Upper lobe of left lung (tissue), 6 donors: ENCODE data around the gene CRYZL1. TPM values are rescaled to one million over a fixed set of nuclear protein-coding genes. Genes with fewer than 3 reads are reported as not detected.

Source experiments
- ATAC-seq, 2 donors: fragments of 200-7000 bp; cut with Tn5 transposase; one replicate each; pipeline ENCODE4 v1.9.1; 2022; ENCODE audit warnings: mild to moderate bottlenecking in 2 of 2, moderate library complexity in 2 of 2; ENCODE audit not compliant: low FRiP score in 2 of 2
- DNase-seq, 2 donors: peaks; one replicate each; pipeline ENCODE4 v3.0.0-alpha.2; 2019 to 2020
- H3K27ac ChIP-seq, 4 donors: fragments of 200-600 bp; sonication (generic); one replicate each; pipeline ENCODE4 v1.5.1; 2016 to 2019
- H3K27me3 ChIP-seq, 4 donors: fragments of 200-600 bp; sonication (generic); one replicate each; pipeline ENCODE4 v1.5.1; 2017 to 2019
- H3K36me3 ChIP-seq, 4 donors: fragments of 200-600 bp; sonication (generic); one replicate each; pipeline ENCODE4 v1.5.1; 2016 to 2019
- H3K4me1 ChIP-seq, 4 donors: fragments of 200-600 bp; sonication (generic); one replicate each; pipeline ENCODE4 v1.5.1; 2018 to 2019
- H3K4me3 ChIP-seq, 4 donors: fragments of 200-600 bp; sonication (generic); one replicate each; pipeline ENCODE4 v1.5.1; 2017 to 2019; ENCODE audit warnings: mild to moderate bottlenecking in 2 of 4, moderate library complexity in 1 of 4
- H3K9me3 ChIP-seq, 4 donors: fragments of 200-600 bp; sonication (generic); one replicate each; pipeline ENCODE4 v1.5.1; 2018 to 2019
- CTCF ChIP-seq, 6 experiments: fragments of 450-650 bp in 4 of 6; fragments of 200-600 bp in 2 of 6; sonication (generic) in 2 of 6; IDR thresholded peaks; one replicate each; pipeline ENCODE4 v1.5.1; 2016 to 2019; ENCODE audit warnings: antibody characterized with exemption in 6 of 6
- EP300 ChIP-seq, 4 donors: sonication (generic); formaldehyde crosslinking; IDR thresholded peaks; one replicate each; pipeline ENCODE4 v1.5.1; 2017; ENCODE audit warnings: antibody characterized with exemption in 4 of 4, control low read depth in 2 of 4
- POLR2A ChIP-seq, 4 donors: fragments of 450-650 bp; IDR thresholded peaks; one replicate each; pipeline ENCODE4 v1.5.1; 2016 to 2017; ENCODE audit warnings: antibody characterized with exemption in 4 of 4, mild to moderate bottlenecking in 2 of 4
- POLR2AphosphoS5 ChIP-seq, 2 donors: sonication (generic); formaldehyde crosslinking; IDR thresholded peaks; one replicate each; pipeline ENCODE4 v1.5.1; 2017; ENCODE audit warnings: antibody characterized with exemption in 2 of 2
- WGBS, 2 donors: methylation state at CpG; one replicate each; pipeline ENCODE4 v1.1.5; 2017 to 2018; 5-methylcytosine and 5-hydroxymethylcytosine counted together
- total RNA-seq, 6 donors: library from RNA; depleted of rRNA in 4 of 6; stranded (reverse); fragments of >200 nt in 4 of 6; gene quantifications; one replicate each; pipeline versions ENCODE4 v1.1.0 to v1.2.1, GENCODE V29; 2016 to 2021
- donor health status: DM: no; HTN: no; CAD: no; lungs with moderate emphysema.
- donor health status: DM: no; HTN: yes; CAD: no; lungs with severe emphysema.

The CRYZL1 gene
- total RNA-seq, 6 donors from 2014 or later: 20.2 to 80.7 (median 31.7) TPM

- no peak for TF ChIP-seq CTCF (IDR thresholded peaks at IDR 0.05)
- DNase-seq (no peak), ATAC-seq (no peak)
- H3K27ac ChIP-seq: peak overlapping the region in 1 of 4 donors; percentile 10
- H3K27me3 ChIP-seq: no peaks in the 10 kb centered on the region
- peaks cover 43 to 93% (median 49%) of the 10 kb centered on the region in 4 donors for H3K36me3 ChIP-seq
- peaks cover 5 to 7% (median 6%) of the 10 kb centered on the region in 4 donors for H3K4me1 ChIP-seq
- H3K9me3 ChIP-seq: no peaks in the 10 kb centered on the region
- no peak overlapping the region for H3K4me3 ChIP-seq
Observed at GRCh38 chr21:33560965-33561364, 80.6 kb downstream of the CRYZL1 start.

- 93% methylated on average over 10 of the region's 10 CpGs for WGBS, 2 donors
- H3K4me1 ChIP-seq: peaks cover 10 to 14% (median 12%) of the 10 kb centered on the region in 4 donors
- TF ChIP-seq POLR2A (IDR thresholded peaks at IDR 0.05): no peak
- no peak for TF ChIP-seq CTCF (IDR thresholded peaks at IDR 0.05)
- TF ChIP-seq POLR2AphosphoS5 (IDR thresholded peaks at IDR 0.05): no peak
- no peak for TF ChIP-seq EP300 (IDR thresholded peaks at IDR 0.05)
- peaks cover 43 to 96% (median 52%) of the 10 kb centered on the region in 4 donors for H3K36me3 ChIP-seq
- H3K27me3 ChIP-seq: no peaks in the 10 kb centered on the region
- H3K27ac ChIP-seq: no peak overlapping the region
- H3K4me3 ChIP-seq: no peak overlapping the region
- DNase-seq: no peak
- no peaks in the 10 kb centered on the region for H3K9me3 ChIP-seq
- no peak for ATAC-seq
Observed at GRCh38 chr21:33559813-33560212, 81.7 kb downstream of the CRYZL1 start.

- 67 to 73% methylated on average over 4 of the region's 4 CpGs for WGBS, 2 donors
- Histone ChIP-seq H3K4me1 (peaks cover 10 to 14% (median 12%) of the 10 kb centered on the region in 4 donors), H3K4me3 (no peak overlapping the region), H3K27ac (no peak overlapping the region), H3K36me3 (peaks cover 51 to 97% (median 61%) of the 10 kb centered on the region in 4 donors), H3K9me3 (no peaks in the 10 kb centered on the region), H3K27me3 (no peaks in the 10 kb centered on the region)
- no peak for DNase-seq
- TF ChIP-seq CTCF (IDR thresholded peaks at IDR 0.05) (no peak), EP300 (IDR thresholded peaks at IDR 0.05) (no peak)
- no peak for ATAC-seq
Observed at GRCh38 chr21:33558777-33559421, 82.6 kb downstream of the CRYZL1 start.

- H3K36me3 ChIP-seq: peaks cover 58 to 97% (median 74%) of the 10 kb centered on the region in 4 donors
- no peak for DNase-seq
- no peak for ATAC-seq
- H3K4me3 ChIP-seq: no peak overlapping the region
- peaks cover 10 to 14% (median 12%) of the 10 kb centered on the region in 4 donors for H3K4me1 ChIP-seq
- H3K27ac ChIP-seq: no peak overlapping the region
- 96 to 98% methylated on average over 19 of the region's 19 CpGs for WGBS, 2 donors
- no peaks in the 10 kb centered on the region for H3K9me3 ChIP-seq
- no peak for TF ChIP-seq POLR2A (IDR thresholded peaks at IDR 0.05)
- TF ChIP-seq CTCF (IDR thresholded peaks at IDR 0.05): no peak
- TF ChIP-seq EP300 (IDR thresholded peaks at IDR 0.05): no peak
- TF ChIP-seq POLR2AphosphoS5 (IDR thresholded peaks at IDR 0.05): no peak
- no peaks in the 10 kb centered on the region for H3K27me3 ChIP-seq
Observed at GRCh38 chr21:33557447-33557846, 84.1 kb downstream of the CRYZL1 start.

GRCh38 chr21:33554982-33555344, 86.6 kb downstream of the CRYZL1 start:
- TF ChIP-seq POLR2A (IDR thresholded peaks at IDR 0.05) (no peak), CTCF (IDR thresholded peaks at IDR 0.05) (no peak), EP300 (IDR thresholded peaks at IDR 0.05) (no peak), POLR2AphosphoS5 (IDR thresholded peaks at IDR 0.05) (no peak)
- no peak for ATAC-seq
- DNase-seq: peak in 1 of 2 donors; percentile 73
- Histone ChIP-seq H3K9me3 (no peaks in the 10 kb centered on the region), H3K27me3 (no peaks in the 10 kb centered on the region), H3K27ac (no peak overlapping the region), H3K4me1 (peaks cover 10 to 14% (median 11%) of the 10 kb centered on the region in 4 donors), H3K36me3 (peaks cover 72 to 98% (median 83%) of the 10 kb centered on the region in 4 donors), H3K4me3 (no peak overlapping the region)
- 96 to 97% methylated on average over 28 to 32 of the region's 32 CpGs for WGBS, 2 donors
